K562 (cell line): ENCODE measurements around the gene CD164L2. TPM values are rescaled to one million over a fixed set of nuclear protein-coding genes. Genes with fewer than 3 reads are reported as not detected.

Experiments
- AFF4 ChIP-seq: sonication (generic); formaldehyde crosslinking; IDR thresholded peaks from 2 replicates; pipeline ENCODE4 v1.8.0; 2023; ENCODE audit warnings: mild to moderate bottlenecking, missing genetic modification reagents
- MAFK ChIP-seq: IDR thresholded peaks from 2 replicates; pipeline ENCODE4 v1.6.1; 2011; ENCODE audit warnings: low read length, improper control_type of control experiment
- MTA1 ChIP-seq: fragments of 450-650 bp; IDR thresholded peaks from 2 replicates; pipeline ENCODE4 v1.6.1; 2017; ENCODE audit warnings: borderline replicate concordance
- PYGO2 ChIP-seq: fragments of 450-650 bp; IDR thresholded peaks from 2 replicates; pipeline ENCODE4 v1.6.1; 2016; ENCODE audit warnings: mild to moderate bottlenecking, missing genetic modification characterization, moderate library complexity, missing compliant biosample characterization
- RBM25 ChIP-seq: fragments of 200-400 bp; formaldehyde crosslinking; IDR thresholded peaks from 2 replicates; pipeline ENCODE4 v1.6.1; 2018; ENCODE audit warnings: low read length, low read depth, moderate library complexity; ENCODE audit not compliant: severe bottlenecking
- TBL1XR1 ChIP-seq, 2 experiments: IDR thresholded peaks; 2 replicates each; pipeline ENCODE4 v1.6.1; 2012; ENCODE audit warnings: improper control_type of control experiment in 2 of 2, low read length in 2 of 2, mild to moderate bottlenecking in 1 of 2
- ZBTB9 ChIP-seq: fragments of 450-650 bp; formaldehyde crosslinking; IDR thresholded peaks from 2 replicates; pipeline ENCODE4 v1.4.0; 2020; ENCODE audit warnings: mild to moderate bottlenecking, moderate library complexity
- ZNF280A ChIP-seq: fragments of 450-650 bp; IDR thresholded peaks from 2 replicates; pipeline ENCODE4 v1.6.1; 2018; ENCODE audit warnings: mild to moderate bottlenecking, low read depth; ENCODE audit not compliant: partially characterized antibody
- ZNF407 ChIP-seq: fragments of 450-650 bp; IDR thresholded peaks from 2 replicates; pipeline ENCODE4 v1.6.1; 2016; ENCODE audit warnings: low read depth
- ZNF511 ChIP-seq: sonication (generic); formaldehyde crosslinking; IDR thresholded peaks from 2 replicates; pipeline ENCODE4 v1.8.0; 2022; ENCODE audit warnings: mild to moderate bottlenecking, missing genetic modification reagents
- polyA plus RNA-seq, 8 experiments: library from polyadenylated mRNA; depleted of rRNA in 4 of 8; stranded (reverse) in 5 of 8; unstranded in 3 of 8; fragments of >200 nt; fragmentation: Nextera tagmentation in 2 of 8; fragmentation: Illumina TruSeq in 1 of 8; extraction: Ambion mirVana in 2 of 8; extraction: Trizol in 1 of 8; gene quantifications; 2 replicates each; pipeline versions ENCODE4 v1.2.1 to v1.2.3, GENCODE V29; 2011 to 2014; ENCODE audit warnings: inconsistent platforms in 1 of 8, missing spikeins in 1 of 8
- total RNA-seq, 7 experiments: library from RNA; depleted of rRNA in 6 of 7; stranded (reverse); fragments of >200 nt in 6 of 7; fragmentation: Illumina TruSeq in 2 of 7; extraction: Trizol in 2 of 7; gene quantifications; 2 replicates each; pipeline versions ENCODE4 v1.2.1 to v1.2.3, GENCODE V29; 2011 to 2021; ENCODE audit warnings: low replicate concordance in 1 of 7

The CD164L2 gene
- total and polyA plus RNA-seq, 9 of the 15 experiments (the other 6 are each of a cell fraction or from before 2014, with no cell fraction given): 0.08 to 0.92 (median 0.38) TPM; not detected in 1

- TF ChIP-seq ZNF407 (no peak), AFF4 (0 out of 2 replicates have a peak, but pooled peaks have one; percentile 12), ZNF280A (no peak), MTA1 (no peak), MAFK (no peak), PYGO2 (no peak), RBM25 (no peak), ZBTB9 (no peak), ZNF511 (CRISPR knock-in tag) (no peak), TBL1XR1 (IDR thresholded peaks at IDR 0.05; ENCODE audit: low read length in 2 of 2) (0 out of 4 replicates have a peak, but pooled peaks of 1 of the 2 experiments have one; percentile 42)
Observed at GRCh38 chr1:27366411-27367159, 16.5 kb downstream of the CD164L2 start, which contains the start of gene MAP3K6 (continued).
